Raji (cell line): ENCODE results near the gene GCLC.

Source experiments
- POLR2A ChIP-seq: IDR thresholded peaks from 2 replicates; pipeline ENCODE4 v1.6.1; 2011; ENCODE audit warnings: low read depth, low read length, control low read depth; ENCODE audit not compliant: insufficient read depth

The GCLC gene

GRCh38 chr6:53513519-53513966 is 31.4 kb downstream of the GCLC start:
- no peak for TF ChIP-seq POLR2A

- no peak for TF ChIP-seq POLR2A
Observed at GRCh38 chr6:53513056-53513455, 31.8 kb downstream of the GCLC start.

GRCh38 chr6:53512626-53513025 is 32.3 kb downstream of the GCLC start:
- TF ChIP-seq POLR2A, result no peak

- TF ChIP-seq POLR2A, result no peak
Observed at GRCh38 chr6:53510746-53511145, 34.2 kb downstream of the GCLC start.

GRCh38 chr6:53506872-53507271 is 38.0 kb downstream of the GCLC start:
- TF ChIP-seq POLR2A, result no peak

- TF ChIP-seq POLR2A, result no peak
Observed at GRCh38 chr6:53504512-53504911, 40.4 kb downstream of the GCLC start.

GRCh38 chr6:53503060-53503459 is 41.8 kb downstream of the GCLC start:
- no peak for TF ChIP-seq POLR2A

- no peak for TF ChIP-seq POLR2A
Observed at GRCh38 chr6:53501432-53501831, 43.5 kb downstream of the GCLC start.

GRCh38 chr6:53500095-53500494 is 44.8 kb downstream of the GCLC start:
- no peak for TF ChIP-seq POLR2A

- TF ChIP-seq POLR2A, result no peak
Observed at GRCh38 chr6:53499094-53499493, 45.8 kb downstream of the GCLC start.

- TF ChIP-seq POLR2A, result no peak
Observed at GRCh38 chr6:53498649-53499048, 46.3 kb downstream of the GCLC start.

- no peak for TF ChIP-seq POLR2A
Observed at GRCh38 chr6:53497905-53498304, 47.0 kb downstream of the GCLC start.

- no peak for TF ChIP-seq POLR2A
Observed at GRCh38 chr6:53496797-53497375, 48.0 kb downstream of the GCLC start.

GRCh38 chr6:53495506-53496499 is 49.1 kb downstream of the GCLC start:
- no peak for TF ChIP-seq POLR2A

GRCh38 chr6:53494076-53494475 is 50.8 kb downstream of the GCLC start:
- TF ChIP-seq POLR2A, result no peak

GRCh38 chr6:53493635-53494025 is 51.3 kb downstream of the GCLC start:
- TF ChIP-seq POLR2A, result no peak
